Left ventricle myocardium inferior (tissue), 1 donor: ENCODE results near the gene DPT. TPM values are rescaled to one million over a fixed set of nuclear protein-coding genes. Genes with fewer than 3 reads are reported as not detected.

ENCODE experiments used
- DNase-seq: peaks from one replicate; pipeline ENCODE4 v3.0.0-alpha.2; 2020
- H3K27ac ChIP-seq: fragments of 200-600 bp; replicated peaks from 2 replicates; pipeline ENCODE4 v1.8.0; 2021
- H3K27me3 ChIP-seq: fragments of 200-600 bp; 2 replicates; pipeline ENCODE4 v1.8.0; 2021; ENCODE audit warnings: low read depth
- H3K36me3 ChIP-seq: fragments of 200-600 bp; 2 replicates; pipeline ENCODE4 v1.8.0; 2021
- H3K4me1 ChIP-seq: fragments of 200-600 bp; 2 replicates; pipeline ENCODE4 v1.8.0; 2021
- H3K4me3 ChIP-seq: fragments of 200-600 bp; 2 replicates; pipeline ENCODE4 v1.8.0; 2021; ENCODE audit warnings: mild to moderate bottlenecking, moderate library complexity
- H3K9me3 ChIP-seq: fragments of 200-600 bp; replicated peaks from 2 replicates; pipeline ENCODE4 v1.8.0; 2021
- intact Hi-C: fragments of 100-400 bp; cut with micrococcal nuclease; formaldehyde crosslinking; loops from one replicate; pipeline ENCODE4 v1.11.0; 2022
- total RNA-seq: library from RNA; stranded (reverse); fragmentation: NEBNext Ultra II Directional; extraction: Animal tissue kit (Norgen Biotek cat#: 25700); gene quantifications from one replicate; pipeline ENCODE4 v1.2.1, GENCODE V29; 2021
- TF ChIP-seq, protein P1 (sequence below): fragments of 200-600 bp; IDR thresholded peaks from 2 replicates; pipeline ENCODE4 v1.8.0; 2021; ENCODE audit warnings: antibody characterized with exemption, mild to moderate bottlenecking, borderline replicate concordance
- donor health status: DM: no; HTN: yes; CAD: no; lungs with severe emphysema.

The DPT gene
- total RNA-seq, 1 donor from 2014 or later = 45.6 TPM

DNA sequence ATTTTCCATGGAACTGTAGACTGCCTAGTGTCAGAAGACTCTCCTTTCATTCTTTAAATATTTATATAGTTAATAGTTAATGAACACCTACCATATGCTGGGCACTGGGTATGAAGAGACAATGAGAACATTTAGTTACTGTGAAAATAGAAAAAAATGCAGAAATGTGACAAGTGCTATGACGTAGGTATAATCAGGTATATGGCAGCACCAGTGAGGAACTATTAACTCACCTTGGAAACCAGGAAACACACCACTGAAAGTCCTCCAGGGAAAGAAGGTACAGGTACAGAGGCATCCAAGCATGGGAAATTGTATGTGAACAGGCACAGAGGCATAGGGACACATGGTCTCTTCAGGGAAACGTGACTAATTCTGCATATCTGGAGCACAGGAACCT, 42.3 kb downstream of the DPT start:
- H3K36me3 ChIP-seq = no peaks in the 10 kb centered on the region
- H3K9me3 ChIP-seq = peaks cover 7% of the 10 kb centered on the region
- no peak overlapping the region for H3K27ac ChIP-seq
- intact Hi-C loops = no loop called here
- H3K27me3 ChIP-seq = no peaks in the 10 kb centered on the region
- TF ChIP-seq, protein P1, sequence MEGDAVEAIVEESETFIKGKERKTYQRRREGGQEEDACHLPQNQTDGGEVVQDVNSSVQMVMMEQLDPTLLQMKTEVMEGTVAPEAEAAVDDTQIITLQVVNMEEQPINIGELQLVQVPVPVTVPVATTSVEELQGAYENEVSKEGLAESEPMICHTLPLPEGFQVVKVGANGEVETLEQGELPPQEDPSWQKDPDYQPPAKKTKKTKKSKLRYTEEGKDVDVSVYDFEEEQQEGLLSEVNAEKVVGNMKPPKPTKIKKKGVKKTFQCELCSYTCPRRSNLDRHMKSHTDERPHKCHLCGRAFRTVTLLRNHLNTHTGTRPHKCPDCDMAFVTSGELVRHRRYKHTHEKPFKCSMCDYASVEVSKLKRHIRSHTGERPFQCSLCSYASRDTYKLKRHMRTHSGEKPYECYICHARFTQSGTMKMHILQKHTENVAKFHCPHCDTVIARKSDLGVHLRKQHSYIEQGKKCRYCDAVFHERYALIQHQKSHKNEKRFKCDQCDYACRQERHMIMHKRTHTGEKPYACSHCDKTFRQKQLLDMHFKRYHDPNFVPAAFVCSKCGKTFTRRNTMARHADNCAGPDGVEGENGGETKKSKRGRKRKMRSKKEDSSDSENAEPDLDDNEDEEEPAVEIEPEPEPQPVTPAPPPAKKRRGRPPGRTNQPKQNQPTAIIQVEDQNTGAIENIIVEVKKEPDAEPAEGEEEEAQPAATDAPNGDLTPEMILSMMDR = no peak
- H3K4me1 ChIP-seq = peaks cover 16% of the 10 kb centered on the region
- H3K4me3 ChIP-seq = no peak overlapping the region
- no peak for DNase-seq

DNA sequence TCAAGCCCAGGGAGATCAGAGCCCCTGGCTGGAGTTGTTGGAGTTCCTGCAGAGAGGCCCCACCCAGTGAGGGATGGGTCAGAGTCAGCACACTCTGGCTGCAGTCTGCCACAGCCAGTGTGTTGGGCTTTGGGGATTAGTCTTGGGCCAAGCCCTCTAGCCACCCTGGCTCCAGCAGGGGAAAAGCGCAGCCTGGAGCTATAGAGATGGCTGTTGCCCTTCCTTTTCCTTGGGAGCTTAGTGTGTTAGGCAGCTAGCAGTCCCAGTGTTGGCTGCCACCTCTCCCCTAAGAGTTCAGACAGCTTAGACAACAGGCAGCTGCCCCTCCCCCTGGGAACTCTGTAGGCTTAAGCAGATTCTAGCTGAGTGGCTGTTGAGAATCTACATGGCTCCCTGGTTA, 45.1 kb downstream of the DPT start:
- intact Hi-C loops = no loop called here
- DNase-seq = no peak
- H3K4me3 ChIP-seq = no peak overlapping the region
- peaks cover 15% of the 10 kb centered on the region for H3K9me3 ChIP-seq
- no peaks in the 10 kb centered on the region for H3K27me3 ChIP-seq
- H3K4me1 ChIP-seq = peaks cover 13% of the 10 kb centered on the region
- H3K27ac ChIP-seq = no peak overlapping the region
- no peaks in the 10 kb centered on the region for H3K36me3 ChIP-seq
- TF ChIP-seq, protein P1 = no peak

DNA sequence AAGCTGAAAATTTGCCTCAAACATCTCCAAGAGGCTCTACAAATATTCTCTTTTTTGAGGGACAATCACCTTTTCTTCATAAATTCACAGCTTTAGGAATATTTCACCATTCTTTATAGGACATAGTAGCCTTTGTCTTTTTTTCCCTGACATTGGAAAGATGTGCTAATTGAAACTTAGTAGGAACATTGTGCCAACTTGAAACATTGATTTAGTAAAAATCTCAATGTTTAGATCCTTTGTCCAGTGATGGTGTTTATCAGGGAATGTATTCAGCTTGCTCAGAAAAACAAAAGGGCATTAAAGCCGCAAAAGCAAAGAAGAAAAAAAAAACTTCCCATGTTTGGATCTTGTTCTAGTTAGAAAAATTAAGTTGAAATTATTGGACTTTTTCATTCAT, 52.1 kb downstream of the DPT start:
- no peaks in the 10 kb centered on the region for H3K27me3 ChIP-seq
- H3K4me1 ChIP-seq = peaks cover 7% of the 10 kb centered on the region
- H3K9me3 ChIP-seq = peaks cover 18% of the 10 kb centered on the region
- TF ChIP-seq, protein P1 = no peak
- no peak overlapping the region for H3K4me3 ChIP-seq
- H3K27ac ChIP-seq = no peak overlapping the region
- DNase-seq = no peak
- intact Hi-C loops = no loop called here
- H3K36me3 ChIP-seq = no peaks in the 10 kb centered on the region

DNA sequence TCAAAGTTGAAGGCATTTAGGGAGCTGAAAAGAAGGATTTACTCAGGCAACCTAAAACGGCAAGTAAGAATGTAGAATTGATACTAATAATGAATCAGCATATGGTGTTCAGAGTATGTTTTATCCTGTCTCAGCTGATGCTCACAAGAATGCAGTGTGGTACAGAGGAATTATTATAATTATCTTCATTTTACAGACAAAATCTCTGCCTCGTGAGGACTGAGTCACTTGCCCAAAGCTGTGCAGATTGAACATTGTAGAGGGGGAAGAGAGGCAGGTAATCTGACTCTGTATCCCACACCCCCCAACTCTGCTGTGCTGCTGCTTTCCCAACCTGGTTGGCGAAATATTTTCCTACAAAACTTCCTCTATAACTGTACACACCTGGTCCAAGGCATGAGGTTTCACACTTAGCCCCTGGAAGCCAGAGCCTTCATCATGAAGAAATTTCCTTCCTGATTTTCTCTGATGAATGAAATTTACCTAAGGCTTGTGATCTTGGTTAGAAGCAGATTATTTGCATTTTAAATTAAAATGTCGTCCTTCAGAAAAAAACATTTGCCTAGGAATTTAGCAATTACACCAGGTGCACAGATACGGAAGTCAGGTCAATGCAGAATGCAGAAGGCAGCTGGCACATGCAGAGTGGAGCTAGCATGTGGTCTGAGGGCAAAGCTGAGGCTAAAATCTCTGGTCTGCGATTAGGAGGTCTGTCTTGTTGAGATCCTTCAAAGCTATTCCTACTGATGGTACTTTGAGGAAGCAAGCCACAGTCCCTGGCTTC, 52.8 kb downstream of the DPT start:
- Histone ChIP-seq H3K27me3 (no peaks in the 10 kb centered on the region), H3K36me3 (no peaks in the 10 kb centered on the region), H3K4me3 (no peak overlapping the region), H3K27ac (no peak overlapping the region), H3K4me1 (peaks cover 7% of the 10 kb centered on the region), H3K9me3 (peaks cover 18% of the 10 kb centered on the region)
- DNase-seq = no peak
- TF ChIP-seq, protein P1 = no peak
- intact Hi-C loops = no loop called here

DNA sequence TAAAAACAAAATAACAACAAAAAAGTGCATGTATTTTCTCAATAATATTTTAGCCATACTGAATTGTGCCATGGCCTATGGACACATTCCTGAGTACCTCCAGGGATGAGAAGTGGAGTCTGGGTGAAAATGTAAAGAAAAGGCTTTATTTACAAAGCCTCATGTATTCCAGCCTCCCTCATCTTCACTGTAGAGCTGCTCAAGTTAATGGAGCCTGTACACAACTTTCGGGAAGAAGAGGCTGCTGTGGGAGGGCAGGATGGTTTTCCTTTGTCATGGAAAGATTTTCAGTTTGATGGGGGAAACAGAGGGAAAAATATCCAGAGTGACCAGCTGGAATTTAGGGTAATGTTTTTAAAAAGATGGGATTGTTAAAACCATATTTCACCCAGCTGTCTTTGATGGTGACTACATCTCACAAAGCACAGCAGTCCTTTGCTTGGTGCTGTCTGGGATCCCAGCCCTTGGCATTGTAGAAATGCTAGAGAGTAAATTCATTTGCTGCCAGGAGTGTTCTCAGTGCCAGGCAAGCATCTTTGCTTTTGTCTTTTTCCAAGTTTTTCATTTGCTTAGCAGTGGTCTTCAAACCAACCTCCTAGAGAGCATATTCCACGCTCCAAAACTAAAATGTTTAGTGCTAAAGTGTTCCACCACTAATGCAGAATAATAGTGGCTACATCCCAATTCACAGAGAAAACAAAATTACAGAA, 54.9 kb downstream of the DPT start:
- H3K27ac ChIP-seq = no peak overlapping the region
- TF ChIP-seq, protein P1 = no peak

More for the DNA sequence above, 54.9 kb downstream of the DPT start:
- intact Hi-C loops = no loop called here
- Histone ChIP-seq H3K27me3 (no peaks in the 10 kb centered on the region), H3K4me1 (no peaks in the 10 kb centered on the region), H3K4me3 (no peak overlapping the region), H3K9me3 (peaks cover 23% of the 10 kb centered on the region), H3K36me3 (no peaks in the 10 kb centered on the region)
- no peak for DNase-seq
